Measurements from ENCODE around the gene CDH15.
"Not testable (repeated sequence)": the region's sequence is repeated elsewhere in the genome, so short reads cannot be mapped to it uniquely, and the experiment has no call there.

The CDH15 gene

DNA sequence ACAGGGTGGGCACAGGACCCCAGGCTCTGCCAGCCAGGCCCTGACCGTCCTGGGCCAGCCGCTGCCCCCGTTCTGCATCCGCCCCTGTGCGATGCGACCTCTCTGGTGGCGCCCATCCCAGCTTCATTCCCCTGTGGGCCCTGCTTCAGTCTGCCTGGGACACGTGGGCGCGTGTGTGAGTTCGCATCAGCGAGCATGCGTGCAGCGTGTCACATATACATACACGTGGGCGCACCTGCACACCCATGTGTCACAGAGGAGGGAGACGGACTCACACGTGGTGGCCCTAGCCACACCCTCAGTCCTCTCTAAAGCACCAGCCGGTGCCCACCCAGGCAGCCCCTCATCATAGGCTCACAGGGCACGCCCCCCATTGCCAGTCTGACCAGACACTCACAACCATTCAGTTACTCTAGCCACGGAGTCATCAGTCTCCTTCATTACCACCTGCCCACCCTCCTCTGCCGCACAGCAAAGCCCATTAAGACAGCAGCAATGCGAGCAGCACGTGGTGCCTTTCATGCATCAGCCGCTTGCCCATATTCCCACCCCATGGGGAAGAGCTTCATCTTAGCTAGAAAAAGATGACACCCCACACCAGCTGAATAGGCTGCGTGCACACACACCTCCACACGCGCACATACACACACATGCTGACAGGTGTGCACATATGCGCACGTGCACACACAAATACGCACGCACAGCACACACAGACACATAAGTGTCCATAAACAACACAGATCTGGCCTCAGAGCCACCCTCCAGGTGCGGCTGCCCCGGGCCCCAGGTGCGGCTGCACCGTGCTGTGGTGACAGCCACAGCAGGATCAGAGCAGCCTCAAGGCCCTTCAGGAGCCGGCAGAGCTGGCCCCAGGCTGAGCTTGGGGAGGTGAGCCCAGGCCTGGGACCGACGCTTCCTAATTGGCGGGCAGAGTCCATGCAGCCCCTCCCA lies 9.5 kb upstream of the CDH15 start:
- no peak for DNase-seq
- no peak overlapping the region for H3K27ac ChIP-seq
- no peak overlapping the region for H3K4me3 ChIP-seq (ENCODE audit: low read depth, low read length)
- in situ Hi-C loops (cut with HindIII; ENCODE audit: low pct_ligation_motif_present, low sequenced_read_pairs): loop anchor here (25.0 kb wide), 1 partner anchor 400 kb away; no protein-coding TSS in a partner anchor
- H3K36me3 ChIP-seq (replicated peaks): no peaks in the 10 kb centered on the region
- no peaks in the 10 kb centered on the region for H3K27me3 ChIP-seq (replicated peaks)
- TF ChIP-seq, protein P1, sequence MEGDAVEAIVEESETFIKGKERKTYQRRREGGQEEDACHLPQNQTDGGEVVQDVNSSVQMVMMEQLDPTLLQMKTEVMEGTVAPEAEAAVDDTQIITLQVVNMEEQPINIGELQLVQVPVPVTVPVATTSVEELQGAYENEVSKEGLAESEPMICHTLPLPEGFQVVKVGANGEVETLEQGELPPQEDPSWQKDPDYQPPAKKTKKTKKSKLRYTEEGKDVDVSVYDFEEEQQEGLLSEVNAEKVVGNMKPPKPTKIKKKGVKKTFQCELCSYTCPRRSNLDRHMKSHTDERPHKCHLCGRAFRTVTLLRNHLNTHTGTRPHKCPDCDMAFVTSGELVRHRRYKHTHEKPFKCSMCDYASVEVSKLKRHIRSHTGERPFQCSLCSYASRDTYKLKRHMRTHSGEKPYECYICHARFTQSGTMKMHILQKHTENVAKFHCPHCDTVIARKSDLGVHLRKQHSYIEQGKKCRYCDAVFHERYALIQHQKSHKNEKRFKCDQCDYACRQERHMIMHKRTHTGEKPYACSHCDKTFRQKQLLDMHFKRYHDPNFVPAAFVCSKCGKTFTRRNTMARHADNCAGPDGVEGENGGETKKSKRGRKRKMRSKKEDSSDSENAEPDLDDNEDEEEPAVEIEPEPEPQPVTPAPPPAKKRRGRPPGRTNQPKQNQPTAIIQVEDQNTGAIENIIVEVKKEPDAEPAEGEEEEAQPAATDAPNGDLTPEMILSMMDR (IDR thresholded peaks at IDR 0.05; ENCODE audit: low read depth, low read length, missing control alignments): no peak

DNA sequence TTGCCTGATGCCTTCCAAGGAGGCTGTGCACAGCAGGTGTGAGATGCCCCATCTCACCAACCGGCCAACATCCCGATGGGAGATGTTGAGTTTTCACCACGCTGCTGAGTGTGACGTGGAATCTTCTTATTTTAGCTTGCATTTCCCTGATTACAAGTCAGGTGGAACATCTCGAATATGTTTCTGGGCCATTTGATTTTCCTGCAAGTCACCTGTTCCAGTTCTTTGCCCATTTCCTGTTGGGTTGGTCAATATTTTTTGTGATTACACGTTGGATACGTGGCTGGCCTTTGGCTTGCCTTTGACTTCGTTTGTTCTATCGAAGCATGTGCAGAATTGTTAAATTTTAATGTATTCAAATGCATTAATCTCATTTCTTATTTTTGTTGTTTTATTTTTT lies 8.3 kb upstream of the CDH15 start:
- H3K27me3 ChIP-seq (replicated peaks): no peaks in the 10 kb centered on the region
- TF ChIP-seq, protein P1 (IDR thresholded peaks at IDR 0.05; ENCODE audit: low read depth, low read length, missing control alignments): no peak
- H3K36me3 ChIP-seq (replicated peaks): no peaks in the 10 kb centered on the region
- no peak overlapping the region for H3K4me3 ChIP-seq (ENCODE audit: low read depth, low read length)
- no peak overlapping the region for H3K27ac ChIP-seq
- in situ Hi-C loops (cut with HindIII; ENCODE audit: low pct_ligation_motif_present, low sequenced_read_pairs): loop anchor here (25.0 kb wide), 1 partner anchor 401 kb away; no protein-coding TSS in a partner anchor
- DNase-seq: no peak

DNA sequence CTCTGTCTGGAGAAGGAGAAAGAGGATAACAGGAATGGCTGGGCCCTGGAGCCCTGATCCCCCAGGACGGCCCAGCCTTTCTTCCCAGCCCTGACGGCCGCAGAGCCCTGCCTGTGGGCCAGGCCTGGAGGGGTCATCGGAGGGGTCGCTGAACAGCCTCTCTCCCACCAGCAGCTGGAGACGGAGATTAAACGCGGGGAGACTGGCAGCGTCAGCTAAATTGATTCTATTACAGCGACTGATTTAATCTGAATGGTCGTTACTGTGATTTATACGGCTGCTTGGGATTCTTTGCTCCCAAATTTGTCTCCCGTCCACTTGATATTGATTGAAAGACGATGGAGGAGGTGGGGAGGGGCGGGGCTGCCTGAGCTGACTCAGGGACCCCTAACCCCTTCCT lies 7.1 kb upstream of the CDH15 start:
- no peak overlapping the region for H3K4me3 ChIP-seq (ENCODE audit: low read depth, low read length)
- TF ChIP-seq, protein P1 (IDR thresholded peaks at IDR 0.05; ENCODE audit: low read depth, low read length, missing control alignments): no peak
- no peaks in the 10 kb centered on the region for H3K27me3 ChIP-seq (replicated peaks)
- in situ Hi-C loops (cut with HindIII; ENCODE audit: low pct_ligation_motif_present, low sequenced_read_pairs): loop anchor here (25.0 kb wide), 1 partner anchor 402 kb away; no protein-coding TSS in a partner anchor
- DNase-seq: no peak
- no peaks in the 10 kb centered on the region for H3K36me3 ChIP-seq (replicated peaks)
- no peak overlapping the region for H3K27ac ChIP-seq

DNA sequence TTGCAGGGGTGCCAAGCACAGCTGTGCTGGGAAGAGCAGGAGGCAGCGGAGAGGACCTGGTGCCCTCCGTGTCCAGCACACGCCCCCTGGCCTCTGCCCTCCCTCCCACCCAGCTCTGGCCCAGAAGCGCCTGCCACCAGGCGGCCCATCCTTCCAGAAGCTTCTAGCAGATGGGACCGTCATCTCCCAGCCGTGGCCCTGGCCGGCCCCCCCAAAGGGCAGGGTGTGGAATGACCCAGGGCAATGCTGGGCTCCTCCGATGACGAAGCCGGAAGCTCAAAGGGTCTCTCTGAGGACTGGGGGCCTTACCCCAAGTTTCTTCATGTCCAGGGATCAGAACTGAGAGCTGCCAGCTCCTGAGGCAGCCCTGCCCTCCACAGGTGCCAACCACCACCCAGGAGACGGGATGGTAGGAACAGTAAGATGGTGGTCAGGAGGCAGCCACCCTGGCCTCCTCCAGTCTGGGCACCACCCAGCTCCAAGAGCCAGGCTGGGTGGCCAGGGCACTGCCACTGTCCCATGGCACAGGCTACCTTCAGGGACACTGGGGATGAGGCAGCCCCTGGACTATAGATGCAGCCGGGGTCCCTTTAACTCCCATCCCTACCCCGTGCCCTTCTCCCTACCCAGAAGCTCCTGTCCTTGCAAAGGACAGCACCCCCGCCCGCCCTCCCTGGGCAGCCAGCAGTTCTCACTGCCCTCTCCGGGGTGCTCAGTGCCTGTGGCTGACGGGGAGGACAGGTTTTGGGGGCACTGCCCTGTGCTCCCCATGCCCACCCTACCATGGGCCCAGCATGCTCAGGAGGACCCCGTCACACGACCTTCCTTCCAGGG lies 6.5 kb upstream of the CDH15 start:
- in situ Hi-C loops (cut with HindIII; ENCODE audit: low pct_ligation_motif_present, low sequenced_read_pairs): loop anchor here (25.0 kb wide), 1 partner anchor 403 kb away; no protein-coding TSS in a partner anchor
- Histone ChIP-seq H3K36me3 (replicated peaks) (no peaks in the 10 kb centered on the region), H3K4me3 (ENCODE audit: low read depth, low read length) (no peak overlapping the region), H3K27ac (no peak overlapping the region), H3K27me3 (replicated peaks) (no peaks in the 10 kb centered on the region)
- TF ChIP-seq, protein P1 (IDR thresholded peaks at IDR 0.05; ENCODE audit: low read depth, low read length, missing control alignments): no peak
- DNase-seq: no peak

DNA sequence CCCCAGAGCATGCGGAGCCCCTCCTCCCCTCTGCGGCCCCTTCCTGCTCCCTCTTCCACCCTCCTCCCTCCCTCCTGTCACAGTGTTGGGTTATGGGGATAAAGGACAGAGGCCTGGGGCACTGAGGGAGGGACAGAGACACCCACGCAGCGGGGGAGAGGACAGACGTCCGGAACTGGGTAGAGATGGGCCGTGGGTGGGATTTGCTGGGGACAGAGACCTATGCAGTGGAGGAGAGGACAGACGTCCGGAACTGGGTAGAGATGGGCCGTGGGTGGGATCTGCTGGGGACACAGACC lies 5.9 kb upstream of the CDH15 start:
- H3K4me3 ChIP-seq (ENCODE audit: low read depth, low read length); DNase-seq; H3K36me3 ChIP-seq (replicated peaks); H3K27me3 ChIP-seq (replicated peaks); H3K27ac ChIP-seq: not testable (repeated sequence)
- in situ Hi-C loops (cut with HindIII; ENCODE audit: low pct_ligation_motif_present, low sequenced_read_pairs): loop anchor here (25.0 kb wide), 1 partner anchor 403 kb away; no protein-coding TSS in a partner anchor
